Limb (tissue), 2 donors: Measurements from ENCODE around the gene AKAP6.

Experiments used
- DNase-seq, 2 donors: peaks; one replicate each; pipeline ENCODE4 v3.0.0-alpha.2; 2016; ENCODE audit errors: extremely low spot score in 2 of 2

AKAP6 gene

DNA sequence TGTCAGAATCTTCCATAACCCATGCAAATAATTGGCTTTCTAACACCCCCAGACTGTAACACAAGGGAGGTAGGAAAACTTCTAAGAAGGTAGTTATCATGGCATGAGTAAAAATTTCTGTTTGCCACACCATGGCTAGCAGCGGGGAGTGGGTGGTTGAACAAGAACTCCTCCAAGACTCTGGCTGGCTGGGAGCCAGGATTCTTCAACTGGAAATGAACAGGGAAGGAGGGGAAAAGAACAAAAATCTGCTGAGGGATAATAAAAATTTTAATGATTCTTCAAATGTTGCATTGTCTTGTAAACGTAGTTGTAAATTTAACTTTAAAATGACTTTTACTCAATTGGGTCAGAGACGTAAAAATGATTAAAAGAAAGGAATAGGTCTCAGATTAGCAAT is 78.9 kb downstream of the AKAP6 start:
- DNase-seq, result peak in 1 of 2 donors; percentile 42

DNA sequence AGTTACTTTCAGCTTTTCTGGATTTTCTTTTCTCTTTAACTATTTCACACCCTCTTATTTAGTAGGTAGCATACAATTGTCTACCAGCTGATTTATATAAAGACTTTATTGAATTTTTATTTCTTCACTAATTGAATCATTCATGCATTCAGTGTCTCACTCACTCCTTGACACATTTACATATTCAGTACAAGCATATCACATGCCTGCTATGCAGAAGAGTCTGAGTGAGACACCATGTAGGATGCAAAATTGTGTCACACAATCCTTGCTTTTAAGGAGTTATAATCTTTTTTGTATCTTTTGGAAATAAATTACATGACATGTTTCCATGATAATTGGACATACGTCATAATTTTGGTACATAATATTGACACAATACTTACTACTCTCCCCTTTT is 83.0 kb downstream of the AKAP6 start:
- DNase-seq, result no peak

- DNase-seq, result no peak
Measured at GRCh38 chr14:32412532-32412931, 83.4 kb downstream of the AKAP6 start.

- no peak for DNase-seq
Measured at GRCh38 chr14:32413967-32414640, 85.0 kb downstream of the AKAP6 start.

DNA sequence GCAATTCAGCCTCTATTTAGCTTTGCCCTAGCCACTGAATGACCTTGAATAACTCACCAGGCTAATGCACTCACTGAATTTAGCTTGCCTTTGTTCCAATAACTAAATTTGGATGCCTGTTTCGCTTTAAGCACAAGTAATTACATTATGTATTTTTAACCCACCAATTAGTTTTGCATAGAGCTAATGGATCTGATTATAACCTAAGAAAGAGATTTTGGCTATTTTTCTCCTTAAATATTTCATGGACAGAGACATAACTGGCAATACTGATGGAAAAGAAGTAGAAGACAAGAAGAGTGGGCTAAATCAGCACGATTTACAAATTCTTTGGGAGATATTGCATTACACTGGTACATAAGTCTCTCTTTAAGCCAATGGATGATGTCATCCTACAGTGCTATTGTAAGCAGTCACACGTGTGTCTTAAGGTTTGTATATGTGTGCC is 85.7 kb downstream of the AKAP6 start:
- no peak for DNase-seq

DNA sequence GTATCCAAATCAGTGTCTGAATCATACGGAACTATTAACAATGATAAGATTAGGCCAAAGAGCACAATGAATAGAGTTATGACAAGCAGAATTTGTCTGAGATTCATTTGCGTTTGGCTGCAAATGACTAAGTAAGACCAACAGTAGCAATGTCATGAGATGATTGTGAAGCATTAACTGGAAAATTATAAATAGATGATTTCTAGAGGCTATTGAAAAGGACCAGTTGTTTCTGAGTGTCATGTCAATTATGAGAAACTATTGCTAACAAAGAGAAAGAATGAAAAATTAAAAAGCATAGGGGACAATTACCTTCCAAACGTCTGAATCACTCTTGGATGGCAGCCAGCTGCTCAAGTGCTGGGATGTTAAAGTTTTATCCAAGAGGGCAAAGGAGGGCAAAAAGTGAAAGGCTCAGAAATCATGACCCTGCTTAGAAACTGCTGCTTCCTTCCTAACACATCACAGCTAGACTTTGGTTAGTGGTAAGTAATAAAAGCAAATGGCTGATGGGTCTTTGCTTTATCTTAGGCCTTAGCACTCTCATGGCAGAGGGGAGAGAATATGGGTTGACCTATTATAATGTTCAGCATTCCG is 89.0 kb downstream of the AKAP6 start:
- no peak for DNase-seq

DNA sequence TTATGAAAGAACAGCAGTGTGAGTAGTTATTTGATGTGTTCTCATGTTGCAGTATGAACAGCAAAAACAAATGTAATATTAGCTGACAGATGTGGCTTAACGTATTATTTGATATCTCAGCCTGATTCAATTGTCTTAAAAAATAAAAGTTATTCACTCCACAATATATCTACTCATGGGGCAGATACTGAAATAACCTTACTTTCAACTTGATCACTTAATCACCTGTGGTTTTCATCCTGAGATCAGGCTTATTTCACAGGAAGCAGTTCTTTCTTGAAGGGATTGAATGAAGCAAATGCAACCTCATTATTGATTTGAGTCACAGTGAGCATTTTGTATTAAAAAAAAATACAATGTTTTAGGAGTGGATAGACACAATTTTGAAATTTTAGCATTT is 90.3 kb downstream of the AKAP6 start:
- no peak for DNase-seq

DNA sequence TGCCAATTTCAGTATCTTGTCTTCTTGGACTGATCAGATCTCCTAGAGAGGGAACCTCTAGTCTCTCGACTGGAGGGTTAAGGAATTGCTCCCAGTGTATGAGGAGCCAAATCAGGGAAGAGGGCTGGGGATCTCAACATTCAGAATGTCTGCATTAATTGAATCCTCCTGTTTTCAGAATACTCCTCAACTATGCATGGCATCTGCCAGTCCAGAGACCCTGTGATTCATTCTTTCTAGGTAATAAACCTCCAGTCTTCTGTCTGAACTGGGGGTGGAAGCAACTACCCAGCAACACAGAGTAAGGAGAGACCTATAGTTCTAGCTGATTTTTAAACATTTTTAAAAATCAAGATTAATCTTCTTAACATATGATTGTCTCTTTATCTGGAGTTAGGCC is 92.7 kb downstream of the AKAP6 start:
- no peak for DNase-seq

DNA sequence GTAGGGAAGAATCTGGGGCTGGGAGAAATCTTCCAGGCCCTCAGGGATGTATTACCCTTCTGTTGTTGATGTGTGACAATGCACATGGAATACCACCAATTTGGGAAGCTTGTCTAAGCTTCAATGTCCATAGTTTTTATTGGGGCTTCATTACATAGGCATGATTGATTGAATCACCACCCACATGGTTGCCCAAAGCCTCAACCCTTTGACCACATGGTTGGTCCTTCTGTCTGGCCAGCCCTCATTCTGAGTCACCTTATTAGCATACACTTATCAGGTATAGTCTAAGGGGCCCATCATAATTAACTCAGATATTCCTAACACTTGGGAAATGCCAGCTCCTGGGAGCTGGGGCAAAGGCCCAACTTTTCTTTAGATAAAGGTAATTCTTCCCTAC is 93.3 kb downstream of the AKAP6 start:
- DNase-seq, result no peak

GRCh38 chr14:32426028-32426427 is 96.9 kb downstream of the AKAP6 start:
- no peak for DNase-seq

DNA sequence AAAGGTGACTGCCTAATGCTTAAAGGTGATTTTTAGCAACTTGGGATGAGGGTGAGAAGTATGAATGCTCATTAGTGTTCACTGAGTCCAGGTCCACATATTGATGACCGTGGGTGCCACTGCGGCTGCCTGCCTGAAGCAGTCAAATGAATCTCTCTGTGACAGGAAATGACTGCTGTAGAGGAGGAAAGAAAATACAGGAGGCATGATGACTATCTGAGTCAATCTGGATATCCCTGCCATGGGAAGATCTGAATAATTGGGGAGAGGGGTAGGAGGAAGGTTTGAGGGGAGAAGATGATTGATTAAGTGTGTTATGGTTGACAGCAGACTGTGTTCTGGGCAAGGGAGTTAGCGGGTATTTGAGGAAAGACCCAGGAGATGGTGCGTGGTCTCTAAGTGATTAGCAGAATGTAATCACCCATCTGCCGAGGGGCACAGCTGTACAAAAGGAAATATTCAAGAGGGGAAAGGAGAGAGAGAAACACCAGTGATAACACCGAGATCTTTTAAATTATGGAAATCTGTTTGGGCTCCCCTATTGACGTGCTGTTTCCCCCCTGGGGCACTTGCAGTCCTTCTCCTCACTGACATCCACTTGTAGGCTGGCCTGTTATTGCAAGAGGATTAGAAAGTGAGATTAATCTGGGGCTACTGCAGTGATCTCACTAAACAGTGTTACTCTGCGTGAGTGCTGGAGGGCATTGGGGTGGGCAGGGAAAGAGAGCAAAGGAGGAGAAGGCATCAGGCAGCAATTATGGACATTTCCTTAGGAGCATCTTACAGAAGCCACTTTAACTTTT is 97.7 kb downstream of the AKAP6 start:
- no peak for DNase-seq

- no peak for DNase-seq
Measured at GRCh38 chr14:32427726-32428528, 98.8 kb downstream of the AKAP6 start.

DNA sequence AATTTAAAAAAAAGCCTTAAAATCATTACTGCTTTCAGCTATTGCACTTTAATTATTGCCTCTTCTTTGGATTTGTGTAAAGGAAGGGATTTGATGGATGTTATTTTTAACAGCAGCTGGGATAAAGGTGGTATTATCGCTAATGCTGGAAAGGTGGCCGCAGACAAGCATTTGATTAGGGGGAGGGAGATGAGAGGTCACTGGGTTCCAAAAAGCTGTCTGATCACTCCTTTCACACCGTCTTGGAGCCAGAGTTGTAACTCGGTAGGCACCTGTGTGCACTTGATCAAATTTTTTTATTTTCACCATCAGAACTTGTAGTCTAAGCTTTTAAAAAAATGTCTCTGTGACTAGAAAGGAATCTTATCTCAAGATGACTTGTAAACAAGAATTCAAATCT is 99.8 kb downstream of the AKAP6 start:
- DNase-seq, result no peak

DNA sequence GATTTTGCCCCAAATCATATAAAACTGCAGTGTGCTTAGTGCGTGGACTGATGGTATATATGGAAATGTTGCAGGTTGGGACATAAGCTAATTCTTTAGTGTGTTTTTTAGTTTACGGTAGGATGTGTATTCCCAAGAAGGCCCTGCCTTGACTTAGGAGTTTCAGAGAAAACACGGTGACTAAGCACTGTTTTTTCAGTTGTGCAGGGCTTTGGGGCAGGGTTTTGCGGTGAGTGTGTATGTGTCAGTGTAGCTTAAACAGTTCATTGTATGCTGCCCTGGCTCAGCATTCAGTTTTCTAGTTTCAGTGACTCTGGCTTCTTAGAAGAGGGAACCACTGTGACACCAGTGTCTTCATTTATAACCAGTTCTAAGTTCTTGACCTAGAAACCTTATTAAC is 101.2 kb downstream of the AKAP6 start:
- DNase-seq, result no peak

- DNase-seq, result no peak
Measured at GRCh38 chr14:32432813-32433538, 103.9 kb downstream of the AKAP6 start.

- no peak for DNase-seq
Measured at GRCh38 chr14:32434180-32434579, 105.1 kb downstream of the AKAP6 start.

- DNase-seq, result no peak
Measured at GRCh38 chr14:32434880-32435279, 105.8 kb downstream of the AKAP6 start.

DNA sequence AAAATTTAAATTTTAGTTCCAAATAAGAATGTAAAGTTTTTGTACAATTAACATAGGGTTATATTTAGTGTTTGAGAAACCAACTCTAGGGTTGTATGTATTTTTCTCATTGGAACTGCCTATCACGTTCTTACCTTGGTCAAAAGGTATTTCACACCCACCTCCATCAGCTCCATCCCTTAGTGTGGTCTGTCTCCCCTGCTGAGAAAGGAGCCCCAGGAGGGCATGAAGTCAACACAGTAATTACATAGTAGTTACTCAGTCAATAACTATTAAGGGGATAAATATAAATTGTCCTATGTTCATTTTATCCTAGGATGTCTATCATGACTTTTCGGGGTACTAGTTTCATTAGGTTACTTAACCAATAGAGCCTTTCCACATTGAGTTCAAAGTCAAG is 106.3 kb downstream of the AKAP6 start:
- DNase-seq, result no peak

DNA sequence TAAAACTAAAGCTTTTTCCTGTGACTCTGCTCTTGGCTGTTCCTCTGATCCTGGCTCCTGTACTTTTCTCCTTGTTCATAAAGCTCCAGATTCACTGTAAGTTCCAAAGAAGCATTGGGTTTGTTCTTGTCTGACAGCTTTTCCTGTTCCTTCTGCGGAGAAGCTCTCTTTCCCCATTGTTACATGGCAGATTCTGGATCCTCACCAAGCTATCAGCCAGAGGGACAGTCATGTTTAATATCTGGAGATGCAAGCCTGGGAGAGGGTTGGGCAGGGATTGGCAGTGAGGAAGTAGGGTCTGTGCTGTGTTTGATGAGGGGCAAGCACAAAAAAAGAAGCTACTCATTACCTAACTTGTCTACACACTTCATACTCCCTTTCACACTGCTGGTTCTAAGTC is 107.9 kb downstream of the AKAP6 start:
- no peak for DNase-seq

DNA sequence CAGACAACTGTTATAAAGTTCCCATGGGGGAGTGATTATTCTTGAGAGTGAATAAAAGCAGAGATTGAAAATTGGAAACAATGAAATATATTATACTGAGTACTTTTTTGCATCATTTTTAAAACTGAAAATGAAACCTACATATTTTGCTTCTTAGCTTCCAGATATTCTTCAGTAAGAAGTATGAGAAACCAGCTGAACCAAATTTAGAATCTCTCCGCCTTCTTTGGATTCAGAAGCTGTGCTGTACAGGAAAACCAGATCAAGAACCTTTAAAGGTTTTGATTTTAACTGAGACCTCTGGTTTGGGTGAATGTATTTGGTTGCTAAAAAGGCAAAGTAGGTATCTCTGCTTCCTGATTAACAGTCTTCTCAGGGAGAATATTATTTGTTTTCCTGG is 109.4 kb downstream of the AKAP6 start:
- DNase-seq, result no peak
